Gastrocnemius medialis (tissue), 4 donors: ENCODE results near the gene SSX5.

Source experiments
- CTCF ChIP-seq, 5 experiments: fragments of 450-650 bp in 3 of 5; fragments of 200-600 bp in 2 of 5; sonication (generic) in 2 of 5; IDR thresholded peaks in 4 of 5; conservative IDR thresholded peaks in 1 of 5; 1 replicate in 4 of 5; 2 replicates in 1 of 5; pipeline ENCODE4 v1.5.1; 2016 to 2019; ENCODE audit warnings: antibody characterized with exemption in 5 of 5, mild to moderate bottlenecking in 3 of 5, moderate library complexity in 3 of 5
- POLR2A ChIP-seq, 2 donors: fragments of 450-650 bp; IDR thresholded peaks; one replicate each; pipeline ENCODE4 v1.6.1; 2017; ENCODE audit warnings: antibody characterized with exemption in 2 of 2, mild to moderate bottlenecking in 2 of 2, moderate library complexity in 2 of 2

GRCh38 chrX:48179691-48180090 is 16.9 kb downstream of the SSX5 start:
- TF ChIP-seq POLR2A (IDR thresholded peaks at IDR 0.05), result no peak
- TF ChIP-seq CTCF (IDR thresholded peaks at IDR 0.05 in 4 of 5, conservative IDR thresholded peaks at IDR 0.05 in 1 of 5), result no peak
